B cell (primary cell): Measurements from ENCODE around the gene MBOAT7.

Experiments
- EZH2 ChIP-seq: IDR thresholded peaks from 2 replicates; pipeline ENCODE4 v1.6.1; 2012; ENCODE audit warnings: borderline replicate concordance, low read depth, mild to moderate bottlenecking, moderate library complexity, low read length; ENCODE audit not compliant: insufficient read depth, poor library complexity, severe bottlenecking
- TF ChIP-seq, protein P1 (sequence below): fragments of 200-600 bp; IDR thresholded peaks from one replicate; pipeline ENCODE4 v1.8.0; 2022; ENCODE audit warnings: antibody characterized with exemption, mild to moderate bottlenecking

DNA sequence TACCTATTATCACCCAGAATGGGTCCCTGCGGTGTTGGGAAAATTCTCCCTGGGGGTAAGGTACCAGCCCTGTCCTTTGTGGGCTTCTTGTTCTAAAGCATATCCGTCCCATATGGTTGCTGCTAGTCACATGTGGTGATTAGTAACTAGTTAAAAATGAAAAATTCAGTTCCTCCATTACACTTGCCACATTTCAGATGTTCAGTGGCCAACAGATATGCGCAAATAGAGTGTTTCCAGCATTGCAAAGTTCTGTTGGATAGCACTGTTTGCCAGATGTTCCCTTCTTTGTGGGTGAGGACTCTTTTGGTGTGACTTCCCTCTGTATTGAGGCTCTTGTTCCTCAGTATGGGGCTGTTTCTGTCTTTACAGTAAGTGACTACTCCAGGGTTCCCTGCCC is 48.0 kb downstream of the MBOAT7 start:
- TF ChIP-seq, protein P1, sequence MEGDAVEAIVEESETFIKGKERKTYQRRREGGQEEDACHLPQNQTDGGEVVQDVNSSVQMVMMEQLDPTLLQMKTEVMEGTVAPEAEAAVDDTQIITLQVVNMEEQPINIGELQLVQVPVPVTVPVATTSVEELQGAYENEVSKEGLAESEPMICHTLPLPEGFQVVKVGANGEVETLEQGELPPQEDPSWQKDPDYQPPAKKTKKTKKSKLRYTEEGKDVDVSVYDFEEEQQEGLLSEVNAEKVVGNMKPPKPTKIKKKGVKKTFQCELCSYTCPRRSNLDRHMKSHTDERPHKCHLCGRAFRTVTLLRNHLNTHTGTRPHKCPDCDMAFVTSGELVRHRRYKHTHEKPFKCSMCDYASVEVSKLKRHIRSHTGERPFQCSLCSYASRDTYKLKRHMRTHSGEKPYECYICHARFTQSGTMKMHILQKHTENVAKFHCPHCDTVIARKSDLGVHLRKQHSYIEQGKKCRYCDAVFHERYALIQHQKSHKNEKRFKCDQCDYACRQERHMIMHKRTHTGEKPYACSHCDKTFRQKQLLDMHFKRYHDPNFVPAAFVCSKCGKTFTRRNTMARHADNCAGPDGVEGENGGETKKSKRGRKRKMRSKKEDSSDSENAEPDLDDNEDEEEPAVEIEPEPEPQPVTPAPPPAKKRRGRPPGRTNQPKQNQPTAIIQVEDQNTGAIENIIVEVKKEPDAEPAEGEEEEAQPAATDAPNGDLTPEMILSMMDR, result no peak
- TF ChIP-seq EZH2, result no peak
